ENCODE results near the gene NFYC. TPM values are rescaled to one million over a fixed set of nuclear protein-coding genes. Genes with fewer than 3 reads are reported as not detected.

The NFYC gene
- total and polyA plus RNA-seq, 3 experiments from 2014 or later, result 51.3 to 61.6 (median 61.3) TPM

DNA sequence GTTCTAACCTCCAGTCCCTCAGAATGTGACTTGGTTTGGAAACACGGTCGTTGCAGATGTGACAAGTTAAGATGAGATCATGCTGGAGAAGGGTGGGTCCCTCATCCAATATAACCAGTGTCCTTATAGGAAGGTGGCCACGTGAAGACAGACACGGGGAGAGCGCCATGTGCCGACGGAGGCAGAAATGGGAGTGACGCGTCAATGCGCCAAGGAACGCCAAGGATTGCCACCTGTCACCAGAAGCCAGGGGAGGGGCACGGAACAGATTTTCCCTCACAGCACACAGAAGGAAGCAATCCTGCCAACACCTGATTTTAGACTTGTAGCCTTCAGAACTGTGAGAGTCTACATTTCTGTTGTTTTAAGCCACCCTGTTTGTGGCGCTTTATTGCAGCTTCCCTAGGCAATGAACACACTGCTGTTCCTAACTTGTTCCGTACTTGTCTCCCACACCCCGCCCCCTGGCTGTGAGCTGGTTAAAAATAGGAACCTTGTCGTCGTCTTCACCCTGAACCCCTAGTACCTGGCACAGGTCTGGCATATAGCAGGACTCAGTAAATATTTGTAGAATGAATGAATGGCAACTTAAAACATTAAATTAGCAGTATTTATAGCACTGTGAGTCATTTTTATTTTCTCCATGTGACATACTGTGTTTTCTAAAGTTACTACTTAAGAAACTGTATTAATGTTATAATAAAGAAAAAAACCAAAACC lies 40.2 kb upstream of the NFYC start:
- Histone ChIP-seq H3K36me3 (ENCODE audit: insufficient read depth, low read length) (no peaks in the 10 kb centered on the region), H3K27me3 (ENCODE audit: insufficient read depth, low read length, poor library complexity, severe bottlenecking) (no peaks in the 10 kb centered on the region), H3K27ac (ENCODE audit: low read depth, low read length) (no peak overlapping the region), H3K4me1 (ENCODE audit: insufficient read depth, low read length) (no peaks in the 10 kb centered on the region), H3K9me3 (ENCODE audit: low read length) (no peaks in the 10 kb centered on the region), H3K4me3 (ENCODE audit: low read length) (no peak overlapping the region)
- ChIA-PET CTCF (no interaction called here), POLR2A (no interaction called here)
- Mint-ChIP-seq H3K36me3 (no peaks in the 10 kb centered on the region), H3K4me1 (peaks cover 5 to 10% (median 8%) of the 10 kb centered on the region in 3 donors), H3K9me3 (no peaks in the 10 kb centered on the region), H3K27ac (no peak overlapping the region), H3K27me3 (peaks cover 0 to 12% of the 10 kb centered on the region in 2 donors), H3K4me3 (no peak overlapping the region)
- no peak for DNase-seq

- Mint-ChIP-seq H3K36me3 (no peaks in the 10 kb centered on the region), H3K27me3 (peaks cover 0 to 12% of the 10 kb centered on the region in 2 donors), H3K4me3 (no peak overlapping the region), H3K27ac (no peak overlapping the region), H3K4me1 (peaks cover 5 to 10% (median 8%) of the 10 kb centered on the region in 3 donors), H3K9me3 (no peaks in the 10 kb centered on the region)
- Histone ChIP-seq H3K4me3 (ENCODE audit: low read length) (no peak overlapping the region), H3K9me3 (ENCODE audit: low read length) (no peaks in the 10 kb centered on the region), H3K36me3 (ENCODE audit: insufficient read depth, low read length) (no peaks in the 10 kb centered on the region), H3K27me3 (ENCODE audit: insufficient read depth, low read length, poor library complexity, severe bottlenecking) (no peaks in the 10 kb centered on the region), H3K4me1 (ENCODE audit: insufficient read depth, low read length) (no peaks in the 10 kb centered on the region), H3K27ac (ENCODE audit: low read depth, low read length) (no peak overlapping the region)
- DNase-seq, result no peak
- ChIA-PET POLR2A (no interaction called here), CTCF (no interaction called here)
Measured at GRCh38 chr1:40652468-40652867, 39.0 kb upstream of the NFYC start.

DNA sequence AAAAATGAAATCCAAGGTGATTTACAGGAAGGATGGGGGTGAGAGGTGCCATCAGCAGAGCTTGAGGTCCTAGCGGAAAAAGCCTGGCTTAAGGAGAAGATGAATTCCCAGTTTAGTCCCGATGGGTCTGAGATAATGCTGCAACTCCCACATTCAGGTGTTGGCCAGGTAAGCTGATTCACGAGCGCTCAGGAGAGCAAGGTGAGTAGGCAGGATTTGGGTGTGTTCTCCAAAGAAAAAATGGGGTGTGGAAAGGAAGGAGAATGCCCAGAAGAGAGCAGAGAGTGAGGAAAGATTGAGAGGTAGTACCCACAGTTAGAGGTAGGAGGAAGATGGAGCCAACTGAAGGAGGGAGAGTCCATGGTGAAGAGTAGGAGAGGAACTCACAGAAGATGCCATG lies 38.5 kb upstream of the NFYC start:
- peaks cover 0 to 11% of the 10 kb centered on the region in 2 donors for H3K27me3 Mint-ChIP-seq
- ChIA-PET CTCF (no interaction called here), POLR2A (no interaction called here)

DNA sequence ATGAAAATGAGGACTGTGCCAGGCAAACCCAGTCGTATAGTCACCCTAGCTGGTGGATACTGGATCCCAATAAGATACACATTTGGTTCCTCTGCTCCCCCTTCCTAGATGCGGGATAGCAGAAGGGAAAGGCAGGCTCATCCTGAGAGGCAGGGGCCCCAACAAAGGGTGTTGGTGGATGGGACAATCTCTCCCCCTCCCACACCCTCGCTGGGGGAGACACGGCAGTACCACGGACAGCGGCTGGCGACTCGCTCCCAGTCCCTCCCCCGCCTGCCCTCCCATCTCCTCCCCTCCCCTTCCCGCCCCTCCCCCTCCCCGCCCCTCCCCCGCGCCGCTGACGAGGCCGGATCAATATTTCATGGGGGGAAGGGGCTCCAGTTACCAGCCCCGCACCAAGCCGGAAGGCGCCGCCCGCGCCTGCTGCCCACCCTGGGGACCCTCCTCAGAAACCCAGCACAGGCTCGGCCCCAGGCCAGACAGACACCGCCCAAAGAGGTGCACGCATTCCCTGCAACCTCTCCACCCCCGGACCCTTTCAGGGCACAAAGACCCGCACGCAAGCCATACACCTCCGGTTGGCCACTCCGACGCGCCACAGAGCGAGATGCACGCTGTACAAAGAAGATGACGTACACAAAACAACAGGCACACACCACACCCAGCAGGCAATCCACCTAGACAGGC lies 37.5 kb upstream of the NFYC start:
- H3K4me3 Mint-ChIP-seq, result no peak overlapping the region
- H3K27me3 ChIP-seq (ENCODE audit: insufficient read depth, low read length, poor library complexity, severe bottlenecking), result no peaks in the 10 kb centered on the region
- H3K27ac Mint-ChIP-seq, result peak overlapping the region in 1 of 8 donors; percentile 81
- POLR2A ChIA-PET, result no interaction called here
- no peak overlapping the region for H3K27ac ChIP-seq (ENCODE audit: low read depth, low read length)
- H3K9me3 ChIP-seq (ENCODE audit: low read length), result no peaks in the 10 kb centered on the region
- no peak for DNase-seq
- CTCF ChIA-PET, result no interaction called here
- H3K4me1 ChIP-seq (ENCODE audit: insufficient read depth, low read length), result no peaks in the 10 kb centered on the region
- no peaks in the 10 kb centered on the region for H3K9me3 Mint-ChIP-seq
- H3K4me1 Mint-ChIP-seq, result peaks cover 5 to 9% (median 7%) of the 10 kb centered on the region in 3 donors
- H3K36me3 Mint-ChIP-seq, result no peaks in the 10 kb centered on the region
- H3K27me3 Mint-ChIP-seq, result peaks cover 0 to 7% of the 10 kb centered on the region in 2 donors
- H3K4me3 ChIP-seq (ENCODE audit: low read length), result no peak overlapping the region
- H3K36me3 ChIP-seq (ENCODE audit: insufficient read depth, low read length), result no peaks in the 10 kb centered on the region

More for the DNA sequence above, 38.5 kb upstream of the NFYC start:
- Mint-ChIP-seq H3K9me3 (no peaks in the 10 kb centered on the region), H3K27ac (no peak overlapping the region), H3K36me3 (no peaks in the 10 kb centered on the region), H3K4me1 (peaks cover 5 to 10% (median 8%) of the 10 kb centered on the region in 3 donors), H3K4me3 (no peak overlapping the region)
- Histone ChIP-seq H3K27me3 (ENCODE audit: insufficient read depth, low read length, poor library complexity, severe bottlenecking) (no peaks in the 10 kb centered on the region), H3K36me3 (ENCODE audit: insufficient read depth, low read length) (no peaks in the 10 kb centered on the region), H3K4me1 (ENCODE audit: insufficient read depth, low read length) (no peaks in the 10 kb centered on the region), H3K4me3 (ENCODE audit: low read length) (no peak overlapping the region), H3K27ac (ENCODE audit: low read depth, low read length) (no peak overlapping the region), H3K9me3 (ENCODE audit: low read length) (no peaks in the 10 kb centered on the region)
- no peak for DNase-seq

- Histone ChIP-seq H3K4me1 (ENCODE audit: insufficient read depth, low read length) (no peaks in the 10 kb centered on the region), H3K27me3 (ENCODE audit: insufficient read depth, low read length, poor library complexity, severe bottlenecking) (no peaks in the 10 kb centered on the region), H3K36me3 (ENCODE audit: insufficient read depth, low read length) (no peaks in the 10 kb centered on the region), H3K27ac (ENCODE audit: low read depth, low read length) (no peak overlapping the region), H3K9me3 (ENCODE audit: low read length) (no peaks in the 10 kb centered on the region), H3K4me3 (ENCODE audit: low read length) (no peak overlapping the region)
- Mint-ChIP-seq H3K27me3 (peaks cover 1 to 5% of the 10 kb centered on the region in 2 donors), H3K27ac (no peak overlapping the region), H3K36me3 (no peaks in the 10 kb centered on the region), H3K9me3 (no peaks in the 10 kb centered on the region), H3K4me3 (no peak overlapping the region), H3K4me1 (peaks cover 0 to 5% (median 4%) of the 10 kb centered on the region in 3 donors)
- POLR2A ChIA-PET, result interaction anchor here (0.6 kb wide), 1 partner anchor 148 kb away, joined by 3 read pairs; no protein-coding TSS in a partner anchor
- no peak for DNase-seq
- CTCF ChIA-PET, result interaction anchor here (1.2 kb wide), 1 partner anchor 12 kb away, joined by 4 read pairs; no protein-coding TSS in a partner anchor
Measured at GRCh38 chr1:40657046-40657445, 34.5 kb upstream of the NFYC start.

DNA sequence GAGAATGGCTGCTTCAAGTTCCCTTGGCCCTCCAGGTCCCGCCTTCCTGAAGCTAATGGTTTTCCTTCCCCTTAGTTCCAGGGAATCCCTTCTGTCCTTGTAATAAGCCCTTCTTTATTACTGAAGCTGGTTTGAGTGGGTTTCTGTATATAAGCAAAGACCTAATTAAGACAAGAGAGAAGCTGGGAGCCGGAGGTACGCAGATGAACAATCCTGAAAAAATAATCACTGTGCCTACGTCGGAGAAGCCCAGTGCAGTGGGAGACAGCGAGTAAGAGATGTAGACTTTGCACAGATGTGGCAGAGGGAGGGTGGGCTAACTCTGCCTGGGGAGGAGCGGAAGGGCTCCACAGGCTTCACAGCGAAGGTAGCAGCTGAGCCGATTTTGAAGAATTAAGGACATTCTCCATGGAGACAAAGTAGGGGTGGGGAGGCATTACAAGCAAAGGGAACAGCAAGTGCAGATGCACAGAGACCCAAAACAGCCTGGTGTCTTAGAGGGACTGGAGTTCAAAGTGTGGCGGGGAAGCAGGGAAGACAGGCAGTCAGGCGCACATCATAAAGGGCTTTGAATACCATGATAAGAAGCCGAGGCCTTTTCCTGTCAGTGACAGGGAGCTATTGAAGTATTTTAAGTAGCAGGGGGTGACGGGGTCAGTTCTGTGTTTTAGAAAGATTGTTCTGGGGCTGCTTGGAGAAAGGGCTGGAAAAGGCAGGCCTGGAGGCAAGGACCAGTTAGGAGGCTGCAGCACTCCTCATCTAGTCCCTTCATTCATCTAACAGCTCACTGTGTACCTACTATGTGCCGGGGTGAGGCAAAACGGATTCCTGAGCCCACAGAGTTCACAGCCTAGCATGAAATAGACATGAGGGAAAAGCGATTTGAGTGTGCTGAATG lies 32.5 kb upstream of the NFYC start:
- Histone ChIP-seq H3K4me3 (ENCODE audit: low read length) (no peak overlapping the region), H3K9me3 (ENCODE audit: low read length) (no peaks in the 10 kb centered on the region), H3K27me3 (ENCODE audit: insufficient read depth, low read length, poor library complexity, severe bottlenecking) (no peaks in the 10 kb centered on the region), H3K27ac (ENCODE audit: low read depth, low read length) (no peak overlapping the region), H3K4me1 (ENCODE audit: insufficient read depth, low read length) (no peaks in the 10 kb centered on the region), H3K36me3 (ENCODE audit: insufficient read depth, low read length) (no peaks in the 10 kb centered on the region)
- Mint-ChIP-seq H3K9me3 (no peaks in the 10 kb centered on the region), H3K36me3 (no peaks in the 10 kb centered on the region), H3K4me3 (no peak overlapping the region), H3K27ac (no peak overlapping the region), H3K4me1 (peaks cover 7 to 17% (median 15%) of the 10 kb centered on the region in 3 donors), H3K27me3 (peaks cover 1 to 5% of the 10 kb centered on the region in 2 donors)
- DNase-seq, result no peak
- ChIA-PET POLR2A (no interaction called here), CTCF (interaction anchor here (0.8 to 1.4 kb wide), 2 partner anchors 12 to 14 kb away, joined by 3 to 5 read pairs; no protein-coding TSS in a partner anchor)

- Histone ChIP-seq H3K27ac (ENCODE audit: low read depth, low read length) (no peak overlapping the region), H3K36me3 (ENCODE audit: insufficient read depth, low read length) (no peaks in the 10 kb centered on the region), H3K4me3 (ENCODE audit: low read length) (no peak overlapping the region), H3K27me3 (ENCODE audit: insufficient read depth, low read length, poor library complexity, severe bottlenecking) (no peaks in the 10 kb centered on the region), H3K9me3 (ENCODE audit: low read length) (no peaks in the 10 kb centered on the region), H3K4me1 (ENCODE audit: insufficient read depth, low read length) (peaks cover 2% of the 10 kb centered on the region)
- peaks cover 11 to 19% (median 11%) of the 10 kb centered on the region in 3 donors for H3K4me1 Mint-ChIP-seq
- H3K36me3 Mint-ChIP-seq, result no peaks in the 10 kb centered on the region
- ChIA-PET CTCF (interaction anchor here (1.4 kb wide), 1 partner anchor 13 kb away, joined by 5 read pairs; no protein-coding TSS in a partner anchor), POLR2A (interaction anchor here (0.6 kb wide), 1 partner anchor 182 kb away, joined by 4 read pairs; the partner anchor contains the start of gene ZFP69)
- H3K27me3 Mint-ChIP-seq, result peaks cover 1 to 3% of the 10 kb centered on the region in 2 donors
- DNase-seq, result no peak
- no peaks in the 10 kb centered on the region for H3K9me3 Mint-ChIP-seq
- H3K4me3 Mint-ChIP-seq, result no peak overlapping the region
- H3K27ac Mint-ChIP-seq, result no peak overlapping the region
Measured at GRCh38 chr1:40659649-40659947, 31.9 kb upstream of the NFYC start.

Data from CD8-positive, alpha-beta memory T cell (primary cell).